IgD-negative memory B cell (primary cell): ENCODE results near the gene LARP4B. TPM values are rescaled to one million over a fixed set of nuclear protein-coding genes. Genes with fewer than 3 reads are reported as not detected.

Experiments used
- H3K27ac Mint-ChIP-seq, 3 donors: one replicate each; pipeline ENCODE4 v1.8.0; 2020 to 2022; ENCODE audit warnings: mild to moderate bottlenecking in 3 of 3, mixed read lengths in 3 of 3, moderate library complexity in 1 of 3
- H3K27me3 Mint-ChIP-seq: one replicate; pipeline ENCODE4 v1.8.0; 2021; ENCODE audit warnings: mixed read lengths
- H3K36me3 Mint-ChIP-seq: one replicate; pipeline ENCODE4 v1.8.0; 2020; ENCODE audit warnings: mild to moderate bottlenecking, mixed read lengths
- H3K4me1 Mint-ChIP-seq, 3 donors: one replicate each; pipeline ENCODE4 v1.8.0; 2020 to 2022; ENCODE audit warnings: mixed read lengths in 3 of 3, mild to moderate bottlenecking in 1 of 3
- H3K4me3 Mint-ChIP-seq, 4 donors: one replicate each; pipeline ENCODE4 v1.8.0; 2020 to 2022; ENCODE audit warnings: mild to moderate bottlenecking in 4 of 4, mixed read lengths in 4 of 4, moderate library complexity in 3 of 4
- H3K9me3 Mint-ChIP-seq, 3 donors: one replicate each; pipeline ENCODE4 v1.8.0; 2020 to 2021; ENCODE audit warnings: mixed read lengths in 3 of 3, mild to moderate bottlenecking in 1 of 3
- polyA plus RNA-seq: library from polyadenylated mRNA; unstranded; fragments of 300-500 nt; fragmentation: Illumina TruSeq; gene quantifications from one replicate; pipeline ENCODE4 v1.2.3, GENCODE V29; 2021

Gene LARP4B
- polyA plus RNA-seq, 1 donor from 2014 or later: 31.3 TPM

GRCh38 chr10:813286-813685, 118.2 kb downstream of the LARP4B start:
- Mint-ChIP-seq H3K36me3 (peaks cover 14% of the 10 kb centered on the region), H3K4me1 (peaks cover 4 to 12% (median 11%) of the 10 kb centered on the region in 3 donors), H3K4me3 (no peak overlapping the region), H3K27me3 (no peaks in the 10 kb centered on the region), H3K27ac (no peak overlapping the region), H3K9me3 (no peaks in the 10 kb centered on the region)

- Mint-ChIP-seq H3K36me3 (peaks cover 14% of the 10 kb centered on the region), H3K4me3 (no peak overlapping the region), H3K4me1 (peaks cover under 1 to 7% (median 6%) of the 10 kb centered on the region in 3 donors)
These were observed 118.7 kb downstream of the LARP4B start for GRCh38 chr10:812787-813186.

GRCh38 chr10:811379-812175, 119.9 kb downstream of the LARP4B start:
- Mint-ChIP-seq H3K27me3 (no peaks in the 10 kb centered on the region), H3K36me3 (peaks cover 14% of the 10 kb centered on the region), H3K27ac (no peak overlapping the region), H3K4me1 (peaks cover 0 to 6% (median 3%) of the 10 kb centered on the region in 3 donors), H3K4me3 (no peak overlapping the region), H3K9me3 (no peaks in the 10 kb centered on the region)

More at GRCh38 chr10:812787-813186, 118.7 kb downstream of the LARP4B start:
- Mint-ChIP-seq H3K27me3 (no peaks in the 10 kb centered on the region), H3K9me3 (no peaks in the 10 kb centered on the region), H3K27ac (no peak overlapping the region)

- Mint-ChIP-seq H3K36me3 (peaks cover 14% of the 10 kb centered on the region), H3K9me3 (no peaks in the 10 kb centered on the region), H3K4me1 (peaks cover 0 to 6% (median 5%) of the 10 kb centered on the region in 3 donors), H3K27ac (no peak overlapping the region), H3K4me3 (no peak overlapping the region), H3K27me3 (no peaks in the 10 kb centered on the region)
These were observed 121.1 kb downstream of the LARP4B start for GRCh38 chr10:810351-810846.

GRCh38 chr10:809671-810350, 121.7 kb downstream of the LARP4B start:
- peak overlapping the region in 1 of 3 donors; percentile 42 for H3K27ac Mint-ChIP-seq
- peaks cover 14% of the 10 kb centered on the region for H3K36me3 Mint-ChIP-seq
- no peaks in the 10 kb centered on the region for H3K27me3 Mint-ChIP-seq
- peaks cover under 1 to 7% (median 5%) of the 10 kb centered on the region in 3 donors for H3K4me1 Mint-ChIP-seq
- H3K4me3 Mint-ChIP-seq: no peak overlapping the region
- H3K9me3 Mint-ChIP-seq: no peaks in the 10 kb centered on the region

GRCh38 chr10:807958-808353, 123.5 kb downstream of the LARP4B start:
- Mint-ChIP-seq H3K27ac (peak overlapping the region in 1 of 3 donors; percentile 79), H3K4me3 (no peak overlapping the region), H3K36me3 (peaks cover 14% of the 10 kb centered on the region), H3K9me3 (no peaks in the 10 kb centered on the region), H3K4me1 (peaks cover 7 to 11% (median 9%) of the 10 kb centered on the region in 3 donors), H3K27me3 (no peaks in the 10 kb centered on the region)

GRCh38 chr10:807163-807957, 124.1 kb downstream of the LARP4B start:
- Mint-ChIP-seq H3K9me3 (no peaks in the 10 kb centered on the region), H3K27ac (peak overlapping the region in 1 of 3 donors; percentile 79), H3K27me3 (no peaks in the 10 kb centered on the region), H3K36me3 (peaks cover 14% of the 10 kb centered on the region), H3K4me3 (peak overlapping the region in 1 of 4 donors; percentile 11), H3K4me1 (peaks cover 7 to 11% (median 9%) of the 10 kb centered on the region in 3 donors)

GRCh38 chr10:806451-807162, 124.9 kb downstream of the LARP4B start:
- H3K27ac Mint-ChIP-seq: no peak overlapping the region
- peak overlapping the region in 1 of 4 donors; percentile 11 for H3K4me3 Mint-ChIP-seq
- peaks cover 9% of the 10 kb centered on the region for H3K36me3 Mint-ChIP-seq
- peaks cover 0 to under 1% (median 0%) of the 10 kb centered on the region in 3 donors for H3K9me3 Mint-ChIP-seq
- no peaks in the 10 kb centered on the region for H3K27me3 Mint-ChIP-seq
- H3K4me1 Mint-ChIP-seq: peaks cover 7 to 11% (median 9%) of the 10 kb centered on the region in 3 donors

GRCh38 chr10:805620-806305, 125.7 kb downstream of the LARP4B start:
- no peak overlapping the region for H3K27ac Mint-ChIP-seq
- H3K36me3 Mint-ChIP-seq: peaks cover 6% of the 10 kb centered on the region
- no peaks in the 10 kb centered on the region for H3K27me3 Mint-ChIP-seq
- peaks cover 0 to 2% (median 0%) of the 10 kb centered on the region in 3 donors for H3K9me3 Mint-ChIP-seq
- peak overlapping the region in 1 of 4 donors; percentile 9 for H3K4me3 Mint-ChIP-seq
- H3K4me1 Mint-ChIP-seq: peaks cover 4 to 11% (median 9%) of the 10 kb centered on the region in 3 donors

GRCh38 chr10:804787-805619, 126.5 kb downstream of the LARP4B start:
- Mint-ChIP-seq H3K27me3 (no peaks in the 10 kb centered on the region), H3K4me3 (peak overlapping the region in 1 of 4 donors; percentile 43), H3K36me3 (peaks cover 8% of the 10 kb centered on the region), H3K9me3 (peaks cover 0 to 2% (median 2%) of the 10 kb centered on the region in 3 donors), H3K4me1 (peaks cover 4 to 11% (median 9%) of the 10 kb centered on the region in 3 donors), H3K27ac (peak overlapping the region in 1 of 3 donors; percentile 53)

GRCh38 chr10:804191-804781, 127.2 kb downstream of the LARP4B start:
- peak overlapping the region in 1 of 3 donors; percentile 53 for H3K27ac Mint-ChIP-seq
- H3K4me3 Mint-ChIP-seq: no peak overlapping the region
- no peaks in the 10 kb centered on the region for H3K27me3 Mint-ChIP-seq
- peaks cover 4 to 18% (median 9%) of the 10 kb centered on the region in 3 donors for H3K4me1 Mint-ChIP-seq
- H3K9me3 Mint-ChIP-seq: peaks cover under 1 to 9% (median 2%) of the 10 kb centered on the region in 3 donors
- H3K36me3 Mint-ChIP-seq: peaks cover 5% of the 10 kb centered on the region

- Mint-ChIP-seq H3K4me3 (no peak overlapping the region), H3K4me1 (peaks cover 4 to 15% (median 9%) of the 10 kb centered on the region in 3 donors)
These were observed 128.3 kb downstream of the LARP4B start for GRCh38 chr10:803041-803741.

More at GRCh38 chr10:803041-803741, 128.3 kb downstream of the LARP4B start:
- no peaks in the 10 kb centered on the region for H3K27me3 Mint-ChIP-seq
- H3K36me3 Mint-ChIP-seq: peaks cover 9% of the 10 kb centered on the region
- no peak overlapping the region for H3K27ac Mint-ChIP-seq
- peaks cover 2 to 15% (median 3%) of the 10 kb centered on the region in 3 donors for H3K9me3 Mint-ChIP-seq
